ENCODE results near the gene GSG1L. TPM values are rescaled to one million over a fixed set of nuclear protein-coding genes. Genes with fewer than 3 reads are reported as not detected.

Gene GSG1L
- total RNA-seq, 1 experiment from 2014 or later, result not detected

DNA sequence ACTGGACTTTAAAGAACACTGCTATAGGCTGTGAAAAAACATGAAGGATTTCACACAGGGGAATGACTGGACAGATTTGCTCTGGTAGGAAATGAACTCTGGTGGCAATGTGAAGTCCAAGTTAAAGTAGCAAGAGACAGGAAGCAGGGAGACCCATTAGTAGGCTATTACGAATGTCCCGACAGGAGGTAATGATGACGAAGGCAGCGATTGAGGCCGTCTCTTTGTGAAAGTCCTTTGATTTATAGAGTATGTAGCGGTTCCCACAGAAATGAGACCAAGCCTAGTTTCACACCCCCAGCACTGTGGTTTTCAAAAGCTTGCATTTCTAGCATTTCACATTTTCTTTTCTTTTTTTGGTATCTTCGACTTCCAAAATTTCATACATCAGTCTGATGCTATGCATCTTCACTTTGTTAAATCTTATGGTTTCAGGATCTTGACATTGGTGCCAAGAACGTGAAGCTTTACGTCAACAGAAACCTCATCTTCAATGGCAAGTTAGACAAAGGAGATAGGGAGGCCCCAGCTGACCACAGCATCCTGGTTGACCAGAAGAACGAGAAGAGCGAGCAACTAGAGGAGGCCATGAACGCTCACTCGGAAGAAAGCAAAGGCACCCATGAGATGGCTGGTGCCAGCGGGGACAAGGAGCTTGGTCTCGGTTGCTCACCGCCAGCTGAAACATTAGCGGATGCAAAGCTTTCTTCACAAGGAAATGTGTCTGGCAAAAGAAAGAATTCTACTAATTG is 323.7 kb downstream of the GSG1L start:
- intact Hi-C loops (cut with micrococcal nuclease; ENCODE audit: unreplicated experiment), result no loop called here

DNA sequence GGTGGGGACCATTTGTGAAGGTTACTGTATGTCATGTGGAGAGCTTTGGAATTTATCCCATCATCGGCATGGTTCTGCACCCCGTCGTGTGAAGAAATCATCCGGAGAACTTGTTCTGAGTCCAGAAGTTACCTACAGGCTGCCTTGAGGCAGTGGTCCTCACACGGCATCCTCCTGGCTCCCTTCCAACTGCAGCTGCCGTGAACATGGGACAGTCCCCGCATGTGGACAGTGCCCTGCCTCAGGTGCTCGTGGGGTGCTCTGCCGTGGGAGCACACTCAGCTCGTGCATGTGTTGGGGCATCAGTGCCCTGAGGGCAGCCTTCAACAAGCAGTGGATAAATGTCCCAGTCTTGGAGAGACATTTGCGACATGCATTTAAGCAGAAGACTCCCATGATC is 324.9 kb downstream of the GSG1L start:
- H3K27ac Mint-ChIP-seq (ENCODE audit: unreplicated experiment), result no peak overlapping the region
- CTCF ChIA-PET, result no interaction called here
- no peak overlapping the region for H3K4me3 Mint-ChIP-seq (ENCODE audit: low read depth, unreplicated experiment)
- TF ChIP-seq, protein P1, sequence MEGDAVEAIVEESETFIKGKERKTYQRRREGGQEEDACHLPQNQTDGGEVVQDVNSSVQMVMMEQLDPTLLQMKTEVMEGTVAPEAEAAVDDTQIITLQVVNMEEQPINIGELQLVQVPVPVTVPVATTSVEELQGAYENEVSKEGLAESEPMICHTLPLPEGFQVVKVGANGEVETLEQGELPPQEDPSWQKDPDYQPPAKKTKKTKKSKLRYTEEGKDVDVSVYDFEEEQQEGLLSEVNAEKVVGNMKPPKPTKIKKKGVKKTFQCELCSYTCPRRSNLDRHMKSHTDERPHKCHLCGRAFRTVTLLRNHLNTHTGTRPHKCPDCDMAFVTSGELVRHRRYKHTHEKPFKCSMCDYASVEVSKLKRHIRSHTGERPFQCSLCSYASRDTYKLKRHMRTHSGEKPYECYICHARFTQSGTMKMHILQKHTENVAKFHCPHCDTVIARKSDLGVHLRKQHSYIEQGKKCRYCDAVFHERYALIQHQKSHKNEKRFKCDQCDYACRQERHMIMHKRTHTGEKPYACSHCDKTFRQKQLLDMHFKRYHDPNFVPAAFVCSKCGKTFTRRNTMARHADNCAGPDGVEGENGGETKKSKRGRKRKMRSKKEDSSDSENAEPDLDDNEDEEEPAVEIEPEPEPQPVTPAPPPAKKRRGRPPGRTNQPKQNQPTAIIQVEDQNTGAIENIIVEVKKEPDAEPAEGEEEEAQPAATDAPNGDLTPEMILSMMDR (IDR thresholded peaks at IDR 0.05; ENCODE audit: unreplicated experiment), result no peak
- no peaks in the 10 kb centered on the region for H3K4me1 Mint-ChIP-seq (ENCODE audit: low read depth, unreplicated experiment)
- no TSS peak for BruUV-seq (replicated peaks)
- peaks cover 8% of the 10 kb centered on the region for H3K36me3 Mint-ChIP-seq (ENCODE audit: insufficient read depth, unreplicated experiment)
- no peaks in the 10 kb centered on the region for H3K27me3 Mint-ChIP-seq (ENCODE audit: unreplicated experiment)
- H3K9me3 Mint-ChIP-seq (ENCODE audit: low read depth, unreplicated experiment), result no peaks in the 10 kb centered on the region
- no peak for DNase-seq
- intact Hi-C loops (cut with micrococcal nuclease; ENCODE audit: unreplicated experiment), result no loop called here

More for the DNA sequence above, 323.7 kb downstream of the GSG1L start:
- no peaks in the 10 kb centered on the region for H3K9me3 Mint-ChIP-seq (ENCODE audit: low read depth, unreplicated experiment)
- no peak overlapping the region for H3K27ac Mint-ChIP-seq (ENCODE audit: unreplicated experiment)
- no peak for DNase-seq
- H3K4me3 Mint-ChIP-seq (ENCODE audit: low read depth, unreplicated experiment), result no peak overlapping the region
- CTCF ChIA-PET, result no interaction called here
- H3K4me1 Mint-ChIP-seq (ENCODE audit: low read depth, unreplicated experiment), result no peaks in the 10 kb centered on the region
- no TSS peak for BruUV-seq (replicated peaks)
- TF ChIP-seq, protein P1 (IDR thresholded peaks at IDR 0.05; ENCODE audit: unreplicated experiment), result no peak
- no peaks in the 10 kb centered on the region for H3K27me3 Mint-ChIP-seq (ENCODE audit: unreplicated experiment)
- H3K36me3 Mint-ChIP-seq (ENCODE audit: insufficient read depth, unreplicated experiment), result peaks cover 8% of the 10 kb centered on the region

Other genes with a start within 250 kb of the GSG1L start
- gene XPO6, start 148.3 kb upstream of the GSG1L start, total RNA-seq (2022), result 149 and 153 TPM in 2 replicates
- gene SBK1, start 228.8 kb upstream of the GSG1L start, total RNA-seq (2022), result 4.4 and 4.9 TPM in 2 replicates